GM10266 (cell line): ENCODE results near the gene PRDM2.

Source experiments
- DNase-seq: peaks from one replicate; pipeline ENCODE4 v3.0.0; 2012; ENCODE audit errors: extremely low spot score
- TF ChIP-seq, protein P1 (sequence below): IDR thresholded peaks from 2 replicates; pipeline ENCODE4 v1.5.1; 2012; ENCODE audit warnings: mild to moderate bottlenecking, low read depth; ENCODE audit not compliant: control insufficient read depth, insufficient read depth; ENCODE audit errors: missing control alignments

The PRDM2 gene

DNA sequence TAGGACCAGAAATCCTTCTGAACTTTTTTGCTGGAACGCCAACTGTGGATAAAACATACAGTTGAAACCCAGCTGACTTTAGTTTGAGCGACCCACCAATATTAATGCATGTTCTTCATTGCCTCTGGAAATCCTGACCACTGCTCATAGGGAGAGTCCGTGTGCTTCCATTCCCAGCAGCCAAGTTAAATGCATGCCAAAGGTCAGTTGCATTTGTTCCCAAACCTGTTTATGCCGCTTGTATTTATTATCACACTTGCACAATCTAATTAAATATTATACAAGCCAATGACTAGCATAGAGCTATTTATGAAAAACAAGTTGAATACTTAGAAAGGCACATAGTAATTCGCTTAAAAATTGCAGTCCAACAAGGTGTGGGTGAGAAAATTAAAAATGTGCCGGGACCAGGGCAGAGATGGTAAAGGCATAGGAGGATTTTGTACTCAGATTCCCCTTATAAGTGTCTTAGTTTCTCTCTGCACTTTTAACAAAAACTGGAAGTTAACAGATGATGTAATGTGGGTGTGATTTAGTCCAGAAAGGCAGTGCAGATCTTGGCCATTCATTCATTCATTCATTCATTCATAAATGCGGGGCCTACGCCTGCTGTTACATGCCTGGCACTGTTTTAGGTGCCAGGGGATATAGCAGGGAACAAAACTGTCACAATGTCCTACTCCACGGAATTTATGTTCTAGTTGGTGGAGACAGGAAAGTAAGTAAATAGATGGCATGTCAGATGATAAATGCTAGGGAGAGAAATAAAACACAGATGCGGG, 99.7 kb downstream of the PRDM2 start:
- TF ChIP-seq, protein P1, sequence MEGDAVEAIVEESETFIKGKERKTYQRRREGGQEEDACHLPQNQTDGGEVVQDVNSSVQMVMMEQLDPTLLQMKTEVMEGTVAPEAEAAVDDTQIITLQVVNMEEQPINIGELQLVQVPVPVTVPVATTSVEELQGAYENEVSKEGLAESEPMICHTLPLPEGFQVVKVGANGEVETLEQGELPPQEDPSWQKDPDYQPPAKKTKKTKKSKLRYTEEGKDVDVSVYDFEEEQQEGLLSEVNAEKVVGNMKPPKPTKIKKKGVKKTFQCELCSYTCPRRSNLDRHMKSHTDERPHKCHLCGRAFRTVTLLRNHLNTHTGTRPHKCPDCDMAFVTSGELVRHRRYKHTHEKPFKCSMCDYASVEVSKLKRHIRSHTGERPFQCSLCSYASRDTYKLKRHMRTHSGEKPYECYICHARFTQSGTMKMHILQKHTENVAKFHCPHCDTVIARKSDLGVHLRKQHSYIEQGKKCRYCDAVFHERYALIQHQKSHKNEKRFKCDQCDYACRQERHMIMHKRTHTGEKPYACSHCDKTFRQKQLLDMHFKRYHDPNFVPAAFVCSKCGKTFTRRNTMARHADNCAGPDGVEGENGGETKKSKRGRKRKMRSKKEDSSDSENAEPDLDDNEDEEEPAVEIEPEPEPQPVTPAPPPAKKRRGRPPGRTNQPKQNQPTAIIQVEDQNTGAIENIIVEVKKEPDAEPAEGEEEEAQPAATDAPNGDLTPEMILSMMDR = no peak
- DNase-seq = no peak

DNA sequence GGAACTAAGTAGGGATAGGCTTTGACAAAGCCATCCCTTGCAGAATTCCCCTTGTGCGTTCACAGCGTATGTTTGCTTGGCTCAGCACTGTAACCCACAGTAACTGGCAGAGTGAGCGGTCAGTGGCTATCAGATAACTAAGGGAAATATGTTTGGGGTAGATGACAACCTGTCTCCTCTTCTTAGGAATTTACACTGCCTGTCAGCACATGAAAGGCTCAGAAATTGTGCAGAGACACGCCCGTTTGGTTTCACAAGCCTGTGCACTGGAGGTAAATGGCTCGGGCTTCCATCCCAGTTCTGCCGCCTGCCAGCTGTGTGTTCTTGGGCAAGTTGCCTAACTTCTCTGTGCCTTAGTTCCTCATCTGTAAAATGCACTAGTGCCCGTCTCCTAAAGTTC, 101.2 kb downstream of the PRDM2 start:
- TF ChIP-seq, protein P1 = no peak
- DNase-seq = no peak

DNA sequence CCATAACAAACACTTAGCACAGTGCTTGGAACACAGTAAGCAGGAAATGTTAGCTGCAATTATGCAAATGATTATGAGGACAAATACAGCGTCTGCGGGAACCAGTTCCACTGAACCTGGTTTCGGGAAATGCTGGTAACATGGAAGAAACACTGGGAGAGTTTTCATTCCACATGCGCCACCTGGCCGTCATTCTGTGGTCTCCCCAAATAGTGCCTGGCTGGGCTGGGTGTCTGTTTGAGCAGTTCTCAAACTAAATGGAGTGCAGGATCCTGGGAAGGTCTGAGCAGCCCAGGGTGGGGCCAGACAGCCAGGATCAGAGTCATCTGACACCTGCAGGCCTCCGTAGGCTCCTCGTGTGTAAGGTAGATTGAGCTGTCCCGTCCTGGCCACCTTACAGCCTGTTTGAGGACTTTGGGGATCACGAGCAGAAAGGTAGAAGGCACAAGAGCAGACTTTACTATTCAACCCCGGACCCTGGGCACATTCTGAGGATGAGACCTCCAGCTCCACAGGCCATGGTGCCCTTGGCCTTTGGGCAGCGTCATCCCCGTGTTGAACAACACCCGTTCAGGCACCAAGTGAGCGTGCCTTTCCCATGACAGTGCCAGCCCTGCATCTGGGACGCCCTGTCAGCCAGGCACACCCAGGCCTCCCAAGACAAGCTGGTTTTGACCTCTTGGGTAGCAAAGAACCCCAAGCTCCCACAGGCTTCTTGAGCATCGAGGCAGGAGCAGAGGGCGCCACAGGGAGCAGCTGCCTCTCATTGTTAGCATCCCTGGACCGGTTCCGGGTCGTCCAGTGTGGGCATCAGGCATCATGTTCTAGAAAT, 101.9 kb downstream of the PRDM2 start:
- TF ChIP-seq, protein P1 = no peak
- DNase-seq = no peak

DNA sequence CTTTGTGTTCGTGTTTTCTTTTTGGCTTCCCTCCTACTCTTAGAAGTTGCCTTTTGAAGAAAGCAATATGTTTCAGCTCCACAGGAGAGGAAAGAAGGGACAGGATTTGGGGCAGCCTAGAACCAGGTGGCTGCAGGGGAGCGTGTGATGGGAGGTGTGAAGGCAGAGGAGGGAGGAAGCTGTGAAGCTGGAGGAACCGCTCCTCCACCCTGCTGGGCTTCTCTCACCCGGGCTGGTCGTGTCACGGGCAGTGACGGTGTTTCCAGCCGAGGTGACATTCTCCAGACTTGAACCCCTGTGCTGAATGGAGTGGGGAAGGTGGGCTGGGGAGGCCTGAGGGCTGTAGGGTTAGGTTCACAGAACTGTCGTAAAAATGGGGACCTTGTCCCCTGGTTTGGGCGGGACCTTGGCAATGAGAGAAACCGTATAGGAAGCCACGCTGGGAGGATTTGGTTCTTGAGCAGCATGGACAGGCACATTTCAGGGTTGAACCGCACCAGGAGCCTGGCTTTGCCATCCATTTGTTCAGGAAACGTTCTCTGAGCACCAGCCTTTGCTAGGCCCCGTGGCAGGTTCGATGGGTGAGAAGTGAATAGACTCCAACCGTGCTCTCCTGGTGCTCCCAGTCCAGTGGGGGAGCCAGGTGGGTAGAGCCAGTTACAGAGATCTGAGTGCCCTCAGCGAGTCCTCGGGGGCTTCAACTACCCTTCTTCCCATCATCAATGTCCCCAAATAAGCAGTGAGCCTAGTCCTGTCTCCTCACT, 103.0 kb downstream of the PRDM2 start:
- no peak for DNase-seq
- TF ChIP-seq, protein P1 = no peak

DNA sequence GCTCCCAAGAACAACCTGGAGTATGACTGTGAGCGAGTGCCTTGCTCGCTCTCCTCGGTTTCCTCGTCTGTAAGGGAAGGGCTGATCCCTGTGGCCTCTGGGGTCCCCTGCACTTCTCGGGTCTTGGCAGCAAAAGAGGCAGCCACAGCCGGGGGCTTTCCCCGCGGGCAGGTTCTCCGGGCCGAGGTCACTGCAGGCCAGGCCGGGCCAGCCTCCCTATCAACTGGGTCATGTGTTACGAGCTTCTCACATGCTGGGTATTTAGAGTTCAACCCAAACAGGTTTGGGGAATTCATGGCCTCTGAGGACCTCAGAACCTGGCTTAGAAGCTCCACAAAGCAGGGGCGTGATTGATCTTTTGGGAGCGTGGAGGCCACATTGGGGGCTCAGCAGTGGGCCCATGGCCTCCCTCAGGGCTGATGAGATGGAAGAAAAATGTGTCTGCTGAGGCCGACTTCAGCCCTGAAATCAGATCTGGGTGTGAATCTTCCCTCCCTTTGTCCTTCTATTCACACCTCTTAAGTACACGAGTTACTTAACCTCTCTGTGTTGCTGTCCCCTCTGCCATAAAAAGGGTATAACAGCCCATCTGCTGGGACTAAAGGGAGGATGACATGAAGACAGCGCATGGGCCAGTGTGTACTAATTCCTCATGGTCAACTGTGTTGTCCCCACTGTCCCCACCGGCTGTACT, 103.7 kb downstream of the PRDM2 start:
- TF ChIP-seq, protein P1 = no peak
- DNase-seq = no peak

DNA sequence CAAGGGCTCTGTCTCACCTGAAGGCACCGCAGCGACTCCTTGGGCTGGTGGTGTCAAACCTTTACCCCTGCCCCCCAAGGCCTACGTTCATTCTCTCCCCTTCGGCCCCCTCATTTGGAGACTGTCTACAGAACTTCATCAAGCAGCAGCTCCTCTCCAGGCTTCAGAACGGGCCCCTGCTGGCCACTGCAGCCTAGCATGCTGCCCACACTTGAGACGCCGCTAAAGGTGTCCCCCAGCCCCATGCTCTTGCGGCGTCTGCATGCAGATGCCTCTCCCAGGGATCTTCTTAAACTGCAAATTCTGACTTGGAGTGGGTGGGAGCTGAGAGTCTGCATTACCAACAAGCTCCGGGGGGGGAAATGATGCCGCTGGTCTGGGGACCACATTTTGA, 104.2 kb downstream of the PRDM2 start:
- TF ChIP-seq, protein P1 = no peak
- DNase-seq = no peak
